ENCODE results near the gene CPEB2.

Gene CPEB2

GRCh38 chr4:15010038-15010585, 7.8 kb downstream of the CPEB2 start:
- DNase-seq (ENCODE audit: low spot score) = no peak

- no peak for DNase-seq (ENCODE audit: low spot score)
These were observed 8.9 kb downstream of the CPEB2 start for GRCh38 chr4:15011166-15011565.

GRCh38 chr4:15012017-15012788, 9.9 kb downstream of the CPEB2 start:
- no peak for DNase-seq (ENCODE audit: low spot score)

- no peak for DNase-seq (ENCODE audit: low spot score)
These were observed 11.3 kb downstream of the CPEB2 start for GRCh38 chr4:15013585-15013984.

DNA sequence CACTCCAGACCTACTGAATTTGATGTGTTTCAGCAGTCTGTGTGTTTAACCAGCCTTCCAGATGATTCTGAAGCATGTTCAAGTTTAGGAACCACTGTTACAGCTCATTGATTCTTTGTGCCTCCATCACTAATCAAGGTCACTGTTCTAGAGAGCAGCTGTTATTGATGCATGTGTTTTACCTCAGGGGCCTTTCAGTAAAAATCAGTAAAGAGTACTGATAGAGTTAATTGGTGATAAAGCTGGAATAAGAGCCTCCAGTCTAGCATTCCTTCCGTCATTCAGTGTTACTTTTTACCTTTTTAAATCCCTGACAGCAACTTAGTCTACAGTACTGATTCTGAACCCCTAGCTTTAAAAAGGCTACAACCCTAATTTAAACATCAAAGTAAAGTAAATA, 12.9 kb downstream of the CPEB2 start:
- no peak for DNase-seq (ENCODE audit: low spot score)

GRCh38 chr4:15018361-15018760, 16.1 kb downstream of the CPEB2 start:
- no peak for DNase-seq (ENCODE audit: low spot score)

DNA sequence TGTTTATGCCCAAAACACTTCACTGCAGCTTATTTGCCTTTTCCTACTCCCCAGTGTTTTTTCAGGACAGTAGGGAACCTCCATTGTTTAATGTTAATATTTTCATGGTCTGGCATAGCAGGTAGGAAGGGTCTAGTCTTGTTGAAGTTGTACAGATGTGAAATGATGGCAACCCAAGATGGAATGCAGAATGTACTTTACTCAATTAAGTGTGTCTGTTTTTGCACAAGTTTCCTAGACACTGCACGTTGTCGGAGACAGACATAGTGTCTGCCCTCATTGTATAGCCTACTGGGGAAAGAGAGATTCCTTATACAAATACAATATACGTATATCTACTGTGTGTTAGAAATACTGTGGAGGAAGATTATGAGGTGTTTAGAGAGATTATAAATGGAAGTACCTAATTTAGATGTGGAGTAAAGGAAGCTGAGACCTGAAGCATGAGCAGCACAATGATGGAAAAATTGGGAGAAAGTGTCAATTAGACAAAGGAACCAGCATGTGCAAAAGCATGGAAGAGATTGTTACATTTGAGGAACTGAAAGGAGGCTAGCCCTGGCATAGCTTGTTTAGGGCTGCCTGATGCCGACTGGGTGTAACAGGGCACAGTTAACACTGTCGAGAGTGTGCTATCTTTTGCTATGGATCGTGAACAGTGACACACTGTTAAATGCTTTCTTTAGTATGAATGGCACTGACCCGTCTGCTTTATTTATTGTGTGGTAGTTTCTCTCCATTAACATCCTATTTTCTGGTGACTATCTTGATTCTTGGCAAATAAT, 18.4 kb downstream of the CPEB2 start:
- DNase-seq (ENCODE audit: low spot score) = no peak

GRCh38 chr4:15021311-15021710, 19.0 kb downstream of the CPEB2 start:
- DNase-seq (ENCODE audit: low spot score) = no peak

- no peak for DNase-seq (ENCODE audit: low spot score)
These were observed 19.7 kb downstream of the CPEB2 start for GRCh38 chr4:15021946-15022345.

GRCh38 chr4:15024386-15024785, 22.1 kb downstream of the CPEB2 start:
- DNase-seq (ENCODE audit: low spot score) = no peak

DNA sequence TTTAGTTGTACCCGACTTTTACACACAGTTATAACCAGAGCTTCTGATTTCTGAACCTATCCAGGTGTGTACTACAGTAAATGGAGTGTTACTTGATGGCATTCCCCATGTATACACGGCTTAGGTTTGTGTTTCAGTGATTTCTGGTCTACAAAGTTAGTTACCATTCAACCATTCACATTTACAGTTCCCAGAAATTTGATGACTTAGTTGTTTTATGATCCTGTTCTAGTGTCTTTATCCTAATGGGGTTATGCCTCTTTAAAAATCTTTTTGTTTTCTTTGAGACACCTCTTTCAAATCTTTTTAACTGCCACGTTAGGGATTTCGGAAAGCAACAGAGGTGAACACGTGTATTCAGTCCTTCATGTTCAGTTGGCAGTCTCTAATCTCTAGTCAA, 23.4 kb downstream of the CPEB2 start:
- no peak for DNase-seq (ENCODE audit: low spot score)

DNA sequence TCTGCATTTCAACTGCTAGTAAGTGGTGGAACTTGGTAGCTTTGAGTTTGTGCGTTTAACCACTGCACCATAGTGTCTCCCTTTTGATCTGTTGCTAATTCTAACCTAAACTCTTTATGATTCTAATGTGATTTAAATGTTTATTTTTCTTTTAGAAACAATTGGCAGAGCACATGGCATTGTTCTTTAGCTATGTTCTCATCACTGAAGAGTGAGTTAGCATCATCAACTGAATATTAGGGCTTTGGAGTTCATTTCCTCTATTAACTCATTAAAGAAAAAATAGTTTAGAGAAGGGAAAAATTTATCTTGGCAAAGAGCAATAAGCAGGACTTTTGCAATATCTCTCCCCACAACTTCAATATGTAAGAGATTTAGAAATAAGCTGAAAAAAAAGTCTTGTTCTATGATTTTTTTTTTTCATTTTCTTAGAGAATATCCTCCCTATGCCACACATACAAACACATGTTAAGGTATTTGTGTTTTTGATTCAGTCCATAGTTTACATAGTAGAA, 25.7 kb downstream of the CPEB2 start:
- no peak for DNase-seq (ENCODE audit: low spot score)

DNA sequence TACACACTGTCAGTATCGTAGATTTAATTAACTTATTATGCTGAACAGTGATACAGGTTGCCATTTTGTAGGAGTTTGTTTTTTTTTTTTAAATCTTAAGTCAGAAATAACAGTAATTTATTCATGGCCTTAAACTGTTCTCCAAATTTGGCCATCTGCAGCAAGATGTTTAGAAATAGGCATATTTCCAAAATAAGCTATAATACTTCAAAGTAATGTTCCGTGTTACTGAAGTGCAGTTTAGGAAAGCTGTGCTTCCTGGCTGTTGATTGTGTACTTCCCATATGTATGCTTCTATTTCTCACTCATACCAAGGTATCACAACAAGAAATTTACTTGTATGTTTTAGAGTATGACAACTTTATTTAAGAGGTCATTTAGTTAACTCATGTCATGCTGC, 28.9 kb downstream of the CPEB2 start:
- DNase-seq (ENCODE audit: low spot score) = no peak

- DNase-seq (ENCODE audit: low spot score) = no peak
These were observed 29.9 kb downstream of the CPEB2 start for GRCh38 chr4:15031993-15032675.

DNA sequence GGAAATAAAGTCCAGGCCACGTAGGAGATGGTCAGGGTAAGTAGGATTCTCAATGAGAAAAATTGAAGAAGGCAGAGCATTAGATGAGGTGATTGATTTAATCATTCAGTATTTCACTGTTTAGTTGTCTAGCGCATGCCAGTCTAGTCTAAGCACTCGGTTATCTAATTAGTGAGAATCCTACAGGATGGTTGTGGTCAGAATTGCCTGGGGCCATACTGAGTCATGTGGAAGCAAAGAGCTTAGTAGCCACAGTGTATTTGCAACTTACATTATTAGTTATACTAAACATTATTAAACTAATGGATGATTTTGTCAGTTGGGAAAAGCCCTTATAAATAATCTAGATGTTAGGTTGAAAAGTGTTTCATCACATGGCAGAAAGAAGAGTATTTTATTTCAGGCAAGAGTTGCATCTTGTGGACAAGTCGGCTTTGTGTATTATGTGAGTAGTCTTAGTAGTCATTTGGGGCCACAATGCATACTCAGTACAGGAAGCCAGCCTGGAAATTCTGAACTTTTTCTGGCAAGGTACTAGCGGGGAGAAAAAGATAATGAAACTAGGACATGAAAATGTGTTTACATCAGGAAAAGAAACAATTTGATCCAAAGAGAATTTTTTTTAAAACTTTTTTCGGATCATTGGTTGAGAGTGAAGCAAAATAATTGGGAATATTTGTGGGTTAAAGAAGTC, 31.9 kb downstream of the CPEB2 start:
- DNase-seq (ENCODE audit: low spot score) = no peak

DNA sequence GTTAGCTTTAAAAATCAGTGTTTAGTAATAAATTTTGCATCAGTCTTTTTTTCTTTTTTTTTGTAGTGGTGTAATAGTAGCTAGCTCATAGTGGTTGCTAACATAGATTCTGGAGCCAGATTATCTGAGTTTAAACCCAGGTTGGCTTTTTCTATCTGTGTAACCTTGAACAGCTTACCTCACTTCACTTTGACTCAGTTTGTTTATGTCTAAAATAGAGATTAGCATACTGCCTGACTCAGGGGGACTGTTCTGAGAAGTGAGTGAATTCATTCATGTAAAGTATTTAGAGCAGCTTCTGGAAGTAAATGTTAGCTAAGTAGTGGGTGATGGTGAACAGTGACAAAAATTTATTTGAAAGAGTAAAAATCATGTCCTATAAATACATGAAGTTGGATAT, 32.9 kb downstream of the CPEB2 start:
- DNase-seq (ENCODE audit: low spot score) = no peak

DNA sequence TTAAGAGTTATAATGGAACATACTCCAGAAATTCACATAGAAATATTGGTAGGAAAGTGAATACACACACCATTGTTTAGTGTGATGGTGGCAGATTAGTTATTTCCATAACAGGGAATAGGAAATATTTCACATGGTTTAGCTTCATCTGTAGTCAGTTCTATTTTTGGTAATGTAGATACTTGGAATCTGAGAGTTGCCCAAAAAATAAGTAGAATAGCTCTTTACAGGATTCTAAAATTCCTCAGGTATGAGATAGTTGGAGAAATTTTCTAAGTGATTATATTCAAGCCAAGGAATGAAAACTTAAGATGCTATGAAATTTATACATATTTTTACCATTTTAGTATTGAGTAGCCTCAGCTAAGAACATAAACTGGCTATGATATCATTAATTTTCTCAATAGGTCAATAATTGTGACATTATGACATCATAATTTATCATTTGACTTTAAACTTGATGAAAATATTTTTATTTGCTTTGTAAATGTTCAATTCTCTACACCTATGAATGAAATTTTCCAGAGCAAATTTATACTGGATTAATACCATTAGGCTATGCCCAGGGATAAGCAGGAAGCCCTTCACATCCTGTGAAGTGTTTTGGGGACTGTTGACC, 35.8 kb downstream of the CPEB2 start:
- DNase-seq (ENCODE audit: low spot score) = peak; percentile 10

DNA sequence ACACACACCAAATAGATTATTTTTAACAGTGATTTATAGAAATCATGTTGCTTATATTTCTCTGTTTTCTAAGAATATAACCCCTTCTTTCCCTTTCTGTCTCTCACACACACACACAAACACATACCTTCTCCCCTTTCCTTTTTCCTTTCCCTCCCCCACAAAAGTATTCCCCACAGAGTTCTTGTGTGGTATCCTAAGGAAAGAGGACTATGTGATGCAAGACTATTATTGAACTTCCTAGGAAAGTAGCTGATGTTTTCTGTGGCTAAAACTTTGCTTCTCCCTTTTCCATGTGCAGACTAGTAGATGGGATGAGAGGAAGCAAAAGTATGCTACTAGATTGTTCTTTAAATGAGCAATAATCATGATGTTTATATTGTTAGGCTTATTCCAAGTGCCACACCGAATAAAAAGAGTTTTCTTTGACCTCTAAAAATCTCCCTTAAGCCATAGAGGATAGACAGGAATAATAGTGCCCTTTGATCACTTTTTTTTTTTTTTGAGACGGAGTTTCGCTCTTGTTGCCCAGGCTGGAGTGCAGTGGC, 38.7 kb downstream of the CPEB2 start:
- no peak for DNase-seq (ENCODE audit: low spot score)

DNA sequence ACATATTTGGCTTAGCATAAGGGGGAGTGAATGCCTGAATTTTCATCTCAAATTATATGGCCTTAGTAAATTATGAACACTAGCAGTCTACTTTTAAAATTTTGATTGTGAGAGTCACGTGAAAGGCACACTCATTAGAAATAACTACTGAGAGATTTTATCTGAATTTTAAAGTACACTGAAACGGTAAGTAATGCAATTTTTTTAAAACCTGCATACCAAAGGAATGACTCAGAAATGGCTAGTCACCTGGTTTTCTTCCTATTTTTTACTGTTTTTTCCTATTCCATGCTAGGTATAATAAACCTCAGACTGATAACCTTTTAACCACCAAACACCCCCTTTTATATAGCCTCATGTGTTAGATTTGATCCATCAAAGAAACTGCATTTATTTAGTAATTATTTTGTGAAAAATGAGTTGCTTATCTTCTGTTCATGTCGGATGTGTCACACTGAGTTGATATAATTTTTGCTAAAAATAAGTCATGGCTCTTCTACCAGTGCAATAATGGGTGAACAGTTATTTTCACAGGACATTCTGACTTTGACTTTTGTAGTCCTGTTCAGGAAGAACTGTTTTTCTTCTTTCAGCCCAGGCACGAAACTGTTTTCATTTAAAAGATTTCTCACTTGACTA, 40.4 kb downstream of the CPEB2 start:
- DNase-seq (ENCODE audit: low spot score) = no peak

DNA sequence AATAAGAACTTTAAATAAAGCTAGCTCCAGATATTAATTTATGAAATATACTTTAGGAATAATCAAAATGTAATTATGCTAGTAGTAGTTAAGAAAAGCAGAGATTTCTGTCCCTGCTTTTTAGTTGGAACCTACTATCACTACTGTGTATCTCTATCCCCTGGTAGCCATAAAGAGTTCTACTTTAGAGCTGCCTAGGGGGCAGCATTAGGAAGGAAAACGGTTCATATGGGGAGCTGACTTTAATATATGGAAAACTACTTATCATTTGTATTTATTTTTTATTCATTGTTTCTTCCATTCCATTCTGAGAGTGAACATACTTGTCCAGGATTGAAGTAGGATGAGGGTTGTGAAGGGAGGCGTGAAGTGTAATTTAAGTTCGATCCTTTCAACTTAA, 40.9 kb downstream of the CPEB2 start:
- no peak for DNase-seq (ENCODE audit: low spot score)

DNA sequence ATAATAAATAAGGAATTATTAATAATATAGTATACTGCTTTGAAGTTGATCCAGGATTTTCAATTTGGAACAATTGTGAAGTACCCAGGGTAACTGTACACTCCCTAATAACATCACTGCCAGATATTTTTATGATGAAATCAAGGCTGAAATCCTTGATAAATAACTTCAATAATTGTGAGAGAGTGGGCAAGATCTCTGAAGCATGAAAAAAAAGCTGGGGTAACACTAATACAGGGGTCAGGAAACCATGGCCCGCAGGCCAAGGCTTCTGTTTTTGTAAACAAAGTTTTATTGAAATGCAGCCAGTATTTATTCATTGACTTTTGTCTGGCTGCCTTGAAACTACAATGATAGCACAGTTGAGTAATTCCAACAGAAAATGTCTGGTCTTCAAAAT, 41.6 kb downstream of the CPEB2 start:
- DNase-seq (ENCODE audit: low spot score) = no peak
